MCF 10A (cell line): ENCODE results near the gene SLC7A8. TPM values are rescaled to one million over a fixed set of nuclear protein-coding genes. Genes with fewer than 3 reads are reported as not detected.
"Not testable (repeated sequence)": the region's sequence is repeated elsewhere in the genome, so short reads cannot be mapped to it uniquely, and the experiment has no call there.

Experiments used
- BruUV-seq: library from RNA; stranded (reverse); fragments of 400-500 nt; replicated peaks from 2 replicates; lab custom pipeline; 2021; lab: Mats Ljungman, UMichigan
- CTCF ChIA-PET: fragments of 300-600 bp; sonication (Branson Sonifier 250); formaldehyde crosslinking; extraction: SDS; loops from one replicate; lab custom pipeline; 2021; ENCODE audit warnings: antibody characterized with exemption, inconsistent platforms; lab: Yijun Ruan, JAX
- POLR2A ChIA-PET: fragments of 300-600, 350-650 bp; sonication (Branson Sonifier 250); formaldehyde crosslinking; extraction: SDS; loops from one replicate; lab custom pipeline; 2020; ENCODE audit warnings: antibody characterized with exemption, inconsistent platforms; lab: Yijun Ruan, JAX
- DNase-seq: peaks from one replicate; pipeline ENCODE4 v3.0.0-alpha.2; 2018; ENCODE audit not compliant: unreplicated experiment
- H3K27ac Mint-ChIP-seq: one replicate; pipeline ENCODE4 v1.8.0; 2022; ENCODE audit warnings: mild to moderate bottlenecking, low read depth, mixed read lengths; ENCODE audit not compliant: unreplicated experiment
- H3K27me3 Mint-ChIP-seq: one replicate; pipeline ENCODE4 v1.8.0; 2022; ENCODE audit warnings: mixed read lengths; ENCODE audit not compliant: insufficient read depth, unreplicated experiment
- H3K36me3 Mint-ChIP-seq: one replicate; pipeline ENCODE4 v1.8.0; 2022; ENCODE audit warnings: mild to moderate bottlenecking, moderate library complexity, mixed read lengths; ENCODE audit not compliant: insufficient read depth, unreplicated experiment
- H3K4me1 Mint-ChIP-seq: one replicate; pipeline ENCODE4 v1.8.0; 2022; ENCODE audit warnings: mixed read lengths; ENCODE audit not compliant: insufficient read depth, unreplicated experiment
- H3K4me3 Mint-ChIP-seq: one replicate; pipeline ENCODE4 v1.8.0; 2022; ENCODE audit warnings: mild to moderate bottlenecking, moderate library complexity, mixed read lengths; ENCODE audit not compliant: unreplicated experiment
- H3K9me3 Mint-ChIP-seq: one replicate; pipeline ENCODE4 v1.8.0; 2022; ENCODE audit warnings: mixed read lengths; ENCODE audit not compliant: unreplicated experiment
- intact Hi-C: fragments of 100-400 bp; cut with micrococcal nuclease; formaldehyde crosslinking; loops from 2 replicates; pipeline ENCODE4 v1.14.1; 2022
- total RNA-seq: library from RNA; stranded (reverse); gene quantifications from 2 replicates; pipeline ENCODE4 v1.2.3, GENCODE V29; 2022
- TF ChIP-seq, protein P1 (sequence below): fragments of 200-600 bp; IDR thresholded peaks from one replicate; pipeline ENCODE4 v1.8.0; 2022; ENCODE audit warnings: antibody characterized with exemption, mild to moderate bottlenecking; ENCODE audit not compliant: unreplicated experiment

SLC7A8 gene
- total RNA-seq, 1 experiment from 2014 or later, result 2.4 TPM

DNA sequence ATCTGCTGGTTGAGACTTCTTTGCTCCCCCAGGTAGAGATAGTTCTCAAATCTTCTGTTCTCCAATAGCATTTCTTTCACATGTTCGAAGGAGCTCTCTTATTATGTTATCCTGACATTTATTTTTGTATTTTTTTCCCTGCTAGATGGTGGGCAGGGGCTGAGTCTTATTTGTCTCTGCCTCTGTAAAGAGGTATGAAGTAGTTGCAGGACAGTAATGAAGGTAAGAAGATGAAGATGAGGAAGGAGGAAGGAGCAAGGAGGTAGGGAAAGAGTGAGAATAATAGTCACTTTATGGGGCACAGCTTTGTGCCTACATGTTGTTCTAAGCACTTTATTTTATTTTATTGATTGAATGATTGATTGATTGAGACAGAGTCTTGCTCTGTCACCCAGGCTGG is 73.7 kb downstream of the SLC7A8 start:
- intact Hi-C loops, result loop anchor here (1.0 to 2.0 kb wide), 4 partner anchors 33 to 123 kb away; no protein-coding TSS in a partner anchor

DNA sequence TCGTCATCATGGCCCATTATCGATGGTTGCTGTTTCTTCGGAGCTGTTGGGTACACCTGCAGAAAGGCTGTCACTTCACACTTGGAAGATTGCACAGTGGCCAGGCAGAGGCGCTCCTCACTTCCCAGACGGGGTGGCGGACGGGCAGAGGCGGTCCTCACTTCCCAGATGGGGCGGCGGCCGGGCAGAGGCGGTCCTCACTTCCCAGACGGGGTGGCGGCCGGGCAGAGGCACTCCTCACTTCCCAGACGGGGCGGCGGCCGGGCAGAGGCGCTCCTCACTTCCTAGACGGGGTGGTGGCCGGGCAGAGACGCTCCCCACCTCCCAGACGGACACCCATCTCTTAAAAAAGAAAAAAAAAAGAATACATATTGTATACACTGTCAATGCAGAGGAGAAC is 75.3 kb downstream of the SLC7A8 start:
- H3K36me3 Mint-ChIP-seq, H3K4me1 Mint-ChIP-seq, H3K27ac Mint-ChIP-seq, DNase-seq, POLR2A ChIA-PET, H3K4me3 Mint-ChIP-seq, BruUV-seq, H3K27me3 Mint-ChIP-seq, H3K9me3 Mint-ChIP-seq: not testable (repeated sequence)
- intact Hi-C loops, result loop anchor here (2.0 kb wide), 1 partner anchor 31 kb away; no protein-coding TSS in a partner anchor
- CTCF ChIA-PET, result interaction anchor here (0.8 to 6.2 kb wide), 14 partner anchors 12 to 136 kb away, joined by 3 to 44 read pairs (median 6); partner anchors contain the start of genes ACIN1 and C14orf119

More for the DNA sequence above, 73.7 kb downstream of the SLC7A8 start:
- Mint-ChIP-seq H3K27ac (no peak overlapping the region), H3K9me3 (no peaks in the 10 kb centered on the region), H3K27me3 (no peaks in the 10 kb centered on the region), H3K36me3 (peaks cover 6% of the 10 kb centered on the region), H3K4me1 (peaks cover 5% of the 10 kb centered on the region), H3K4me3 (no peak overlapping the region)
- CTCF ChIA-PET, result interaction anchor here (0.5 to 6.2 kb wide), 19 partner anchors 7 to 165 kb away, joined by 3 to 44 read pairs (median 5); partner anchors contain the start of genes ACIN1 and C14orf119
- BruUV-seq, result no TSS peak
- POLR2A ChIA-PET, result interaction anchor here (0.6 to 1.4 kb wide), 3 partner anchors 15 to 78 kb away, joined by 3 to 6 read pairs (median 4); partner anchors contain the start of genes ACIN1 and C14orf119
- DNase-seq, result no peak
- TF ChIP-seq, protein P1, sequence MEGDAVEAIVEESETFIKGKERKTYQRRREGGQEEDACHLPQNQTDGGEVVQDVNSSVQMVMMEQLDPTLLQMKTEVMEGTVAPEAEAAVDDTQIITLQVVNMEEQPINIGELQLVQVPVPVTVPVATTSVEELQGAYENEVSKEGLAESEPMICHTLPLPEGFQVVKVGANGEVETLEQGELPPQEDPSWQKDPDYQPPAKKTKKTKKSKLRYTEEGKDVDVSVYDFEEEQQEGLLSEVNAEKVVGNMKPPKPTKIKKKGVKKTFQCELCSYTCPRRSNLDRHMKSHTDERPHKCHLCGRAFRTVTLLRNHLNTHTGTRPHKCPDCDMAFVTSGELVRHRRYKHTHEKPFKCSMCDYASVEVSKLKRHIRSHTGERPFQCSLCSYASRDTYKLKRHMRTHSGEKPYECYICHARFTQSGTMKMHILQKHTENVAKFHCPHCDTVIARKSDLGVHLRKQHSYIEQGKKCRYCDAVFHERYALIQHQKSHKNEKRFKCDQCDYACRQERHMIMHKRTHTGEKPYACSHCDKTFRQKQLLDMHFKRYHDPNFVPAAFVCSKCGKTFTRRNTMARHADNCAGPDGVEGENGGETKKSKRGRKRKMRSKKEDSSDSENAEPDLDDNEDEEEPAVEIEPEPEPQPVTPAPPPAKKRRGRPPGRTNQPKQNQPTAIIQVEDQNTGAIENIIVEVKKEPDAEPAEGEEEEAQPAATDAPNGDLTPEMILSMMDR, result no peak

DNA sequence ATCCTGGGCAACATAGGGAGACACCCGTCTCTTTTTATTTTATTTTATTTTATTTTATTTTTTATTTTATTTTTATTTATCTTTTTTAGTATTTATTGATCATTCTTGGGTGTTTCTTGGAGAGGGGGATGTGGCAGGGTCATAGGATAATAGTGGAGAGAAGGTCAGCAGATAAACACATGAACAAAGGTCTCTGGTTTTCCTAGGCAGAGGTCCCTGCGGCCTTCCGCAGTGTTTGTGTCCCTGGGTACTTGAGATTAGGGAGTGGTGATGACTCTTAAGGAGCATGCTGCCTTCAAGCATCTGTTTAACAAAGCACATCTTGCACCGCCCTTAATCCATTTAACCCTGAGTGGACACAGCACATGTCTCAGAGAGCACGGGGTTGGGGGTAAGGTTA is 75.8 kb downstream of the SLC7A8 start:
- BruUV-seq, H3K4me3 Mint-ChIP-seq, H3K4me1 Mint-ChIP-seq, H3K27me3 Mint-ChIP-seq, H3K36me3 Mint-ChIP-seq, DNase-seq, H3K9me3 Mint-ChIP-seq, H3K27ac Mint-ChIP-seq, POLR2A ChIA-PET, CTCF ChIA-PET: not testable (repeated sequence)
- intact Hi-C loops, result loop anchor here (2.0 kb wide), 1 partner anchor 31 kb away; no protein-coding TSS in a partner anchor

DNA sequence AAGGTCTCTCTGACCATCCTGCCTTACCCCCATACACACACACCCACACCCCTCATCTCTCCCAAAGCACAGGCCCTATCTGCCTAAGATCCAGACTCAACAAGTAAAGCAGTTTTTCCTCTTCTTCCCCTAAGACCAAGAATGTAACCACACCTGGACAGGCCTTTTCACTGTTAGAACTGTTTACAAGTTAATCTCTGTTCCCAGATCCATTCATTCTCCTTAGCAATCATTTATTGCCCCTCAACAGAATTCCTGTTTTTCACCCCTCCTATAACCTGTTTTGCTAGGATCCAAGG is 76.8 kb downstream of the SLC7A8 start:
- no peak for DNase-seq
- intact Hi-C loops, result no loop called here
- TF ChIP-seq, protein P1, result no peak
- no TSS peak for BruUV-seq
- ChIA-PET POLR2A (interaction anchor here (1.2 kb wide), 1 partner anchor 11 kb away, joined by 3 read pairs; the partner anchor contains the start of gene C14orf119), CTCF (no interaction called here)
- Mint-ChIP-seq H3K9me3 (no peaks in the 10 kb centered on the region), H3K36me3 (peaks cover 6% of the 10 kb centered on the region), H3K27ac (no peak overlapping the region), H3K27me3 (no peaks in the 10 kb centered on the region), H3K4me1 (no peaks in the 10 kb centered on the region), H3K4me3 (no peak overlapping the region)

DNA sequence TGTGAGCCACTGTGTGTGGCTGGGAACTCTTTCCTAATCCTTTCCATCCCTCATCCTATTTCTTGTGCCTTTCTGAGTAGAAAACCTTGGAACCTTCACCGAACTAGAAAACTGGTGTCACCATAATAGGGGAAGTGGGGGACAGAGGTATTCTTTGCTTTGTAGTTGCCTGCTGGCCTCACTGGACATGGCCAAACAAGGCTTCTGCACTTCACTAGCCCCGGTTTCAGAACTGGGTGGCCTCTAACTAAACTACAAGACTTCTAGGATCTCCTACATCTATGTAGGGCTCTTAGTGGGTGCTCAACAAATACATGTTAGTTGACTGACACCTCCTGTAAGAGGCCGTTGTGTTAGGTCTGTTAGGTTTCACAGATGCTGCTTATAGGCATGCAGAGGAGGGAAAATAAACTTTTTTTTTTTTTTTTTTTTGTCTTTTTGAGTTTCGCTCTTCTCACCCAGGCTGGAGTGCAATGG is 78.1 kb downstream of the SLC7A8 start:
- H3K4me3 Mint-ChIP-seq, result no peak overlapping the region
- H3K9me3 Mint-ChIP-seq, result no peaks in the 10 kb centered on the region
- H3K27ac Mint-ChIP-seq, result no peak overlapping the region
- peaks cover 8% of the 10 kb centered on the region for H3K36me3 Mint-ChIP-seq
- CTCF ChIA-PET, result no interaction called here
- DNase-seq, result no peak
- intact Hi-C loops, result no loop called here
- H3K27me3 Mint-ChIP-seq, result no peaks in the 10 kb centered on the region
- TF ChIP-seq, protein P1, result no peak
- BruUV-seq, result no TSS peak
- H3K4me1 Mint-ChIP-seq, result no peaks in the 10 kb centered on the region
- POLR2A ChIA-PET, result no interaction called here
